AG04450 (cell line): Measurements from ENCODE around the gene COA3. TPM values are rescaled to one million over a fixed set of nuclear protein-coding genes. Genes with fewer than 3 reads are reported as not detected.
A peak's percentile ranks its signal among the peaks of the same experiment; 100 is the strongest.

ENCODE experiments used
- CTCF ChIA-PET: fragments of 300-600, 350-600 bp; formaldehyde crosslinking; extraction: SDS; loops from one replicate; lab custom pipeline; 2022; ENCODE audit warnings: antibody characterized with exemption, inconsistent platforms; lab: Charles Lee
- POLR2A ChIA-PET: fragments of 350-600 bp; formaldehyde crosslinking; extraction: SDS; loops from one replicate; lab custom pipeline; 2021; ENCODE audit warnings: antibody characterized with exemption, inconsistent platforms; lab: Yijun Ruan, JAX
- DNase-seq: peaks from one replicate; pipeline ENCODE4 v3.0.0-alpha.2; 2011; ENCODE audit warnings: low read depth, low spot score
- H3K27ac ChIP-seq: one replicate; pipeline ENCODE4 v1.5.1; 2012; ENCODE audit warnings: low read depth, low read length, control low read depth
- H3K27me3 ChIP-seq: one replicate; pipeline ENCODE4 v1.6.0; 2012; ENCODE audit warnings: low read length; ENCODE audit not compliant: control insufficient read depth, insufficient read depth
- H3K4me3 ChIP-seq: 2 replicates; pipeline ENCODE4 v1.5.1; 2011; ENCODE audit warnings: mild to moderate bottlenecking, low read depth, low read length, control low read depth
- H3K9me3 ChIP-seq: 2 replicates; pipeline ENCODE4 v1.5.1; 2012; ENCODE audit warnings: low read length; ENCODE audit not compliant: control insufficient read depth, insufficient read depth
- polyA plus RNA-seq: library from polyadenylated mRNA; depleted of rRNA; stranded (reverse); fragments of >200 nt; gene quantifications from 2 replicates; pipeline ENCODE4 v1.2.3, GENCODE V29; 2011
- TF ChIP-seq, protein P1 (sequence below): IDR thresholded peaks from 2 replicates; pipeline ENCODE4 v1.5.1; 2011; ENCODE audit warnings: low read depth, low read length, control low read depth, inconsistent platforms

COA3 gene
- polyA plus RNA-seq, 1 experiment, result 86.7 TPM

DNA sequence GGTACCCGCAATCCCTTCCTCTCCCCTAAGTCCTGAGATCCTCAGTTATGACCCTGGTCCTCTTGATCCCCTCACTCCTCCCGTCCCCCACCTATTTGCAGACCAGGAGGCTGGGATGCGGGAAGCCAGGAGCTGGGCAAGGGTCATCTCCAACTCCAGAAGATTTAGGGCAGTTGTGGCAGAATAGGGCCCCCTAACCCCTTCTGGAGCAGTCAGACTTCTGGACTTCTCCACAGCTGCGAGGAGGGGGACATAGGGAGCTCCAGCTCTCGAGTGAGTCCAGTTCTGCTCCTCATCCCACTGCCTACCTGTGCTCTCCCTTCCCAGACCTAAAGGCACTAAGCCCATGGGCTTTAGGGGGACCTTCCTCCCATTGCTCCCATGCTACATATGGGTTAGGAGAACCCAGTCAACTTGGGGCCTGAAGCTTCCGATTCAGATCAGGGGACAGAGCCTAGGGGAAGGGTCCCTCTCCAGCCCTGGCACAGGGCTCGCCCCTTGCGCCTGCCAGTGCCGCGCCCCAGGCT is 16.8 kb downstream of the COA3 start:
- Histone ChIP-seq H3K4me3 (peak overlapping the region; percentile 68), H3K9me3 (peaks cover 5% of the 10 kb centered on the region; the same call in 1 of the 2 replicates), H3K27ac (no peak overlapping the region), H3K27me3 (no peaks in the 10 kb centered on the region)
- ChIA-PET CTCF (interaction anchor here (1.3 to 1.4 kb wide), 2 partner anchors 18 to 204 kb away, joined by 3 to 5 read pairs; partner anchors contain the start of gene PSMC3IP), POLR2A (interaction anchor here (0.6 to 1.4 kb wide), 3 partner anchors 17 to 22 kb away, joined by 3 to 6 read pairs (median 3); partner anchors contain the start of gene COA3)
- TF ChIP-seq, protein P1, sequence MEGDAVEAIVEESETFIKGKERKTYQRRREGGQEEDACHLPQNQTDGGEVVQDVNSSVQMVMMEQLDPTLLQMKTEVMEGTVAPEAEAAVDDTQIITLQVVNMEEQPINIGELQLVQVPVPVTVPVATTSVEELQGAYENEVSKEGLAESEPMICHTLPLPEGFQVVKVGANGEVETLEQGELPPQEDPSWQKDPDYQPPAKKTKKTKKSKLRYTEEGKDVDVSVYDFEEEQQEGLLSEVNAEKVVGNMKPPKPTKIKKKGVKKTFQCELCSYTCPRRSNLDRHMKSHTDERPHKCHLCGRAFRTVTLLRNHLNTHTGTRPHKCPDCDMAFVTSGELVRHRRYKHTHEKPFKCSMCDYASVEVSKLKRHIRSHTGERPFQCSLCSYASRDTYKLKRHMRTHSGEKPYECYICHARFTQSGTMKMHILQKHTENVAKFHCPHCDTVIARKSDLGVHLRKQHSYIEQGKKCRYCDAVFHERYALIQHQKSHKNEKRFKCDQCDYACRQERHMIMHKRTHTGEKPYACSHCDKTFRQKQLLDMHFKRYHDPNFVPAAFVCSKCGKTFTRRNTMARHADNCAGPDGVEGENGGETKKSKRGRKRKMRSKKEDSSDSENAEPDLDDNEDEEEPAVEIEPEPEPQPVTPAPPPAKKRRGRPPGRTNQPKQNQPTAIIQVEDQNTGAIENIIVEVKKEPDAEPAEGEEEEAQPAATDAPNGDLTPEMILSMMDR, result no peak
- DNase-seq, result no peak

DNA sequence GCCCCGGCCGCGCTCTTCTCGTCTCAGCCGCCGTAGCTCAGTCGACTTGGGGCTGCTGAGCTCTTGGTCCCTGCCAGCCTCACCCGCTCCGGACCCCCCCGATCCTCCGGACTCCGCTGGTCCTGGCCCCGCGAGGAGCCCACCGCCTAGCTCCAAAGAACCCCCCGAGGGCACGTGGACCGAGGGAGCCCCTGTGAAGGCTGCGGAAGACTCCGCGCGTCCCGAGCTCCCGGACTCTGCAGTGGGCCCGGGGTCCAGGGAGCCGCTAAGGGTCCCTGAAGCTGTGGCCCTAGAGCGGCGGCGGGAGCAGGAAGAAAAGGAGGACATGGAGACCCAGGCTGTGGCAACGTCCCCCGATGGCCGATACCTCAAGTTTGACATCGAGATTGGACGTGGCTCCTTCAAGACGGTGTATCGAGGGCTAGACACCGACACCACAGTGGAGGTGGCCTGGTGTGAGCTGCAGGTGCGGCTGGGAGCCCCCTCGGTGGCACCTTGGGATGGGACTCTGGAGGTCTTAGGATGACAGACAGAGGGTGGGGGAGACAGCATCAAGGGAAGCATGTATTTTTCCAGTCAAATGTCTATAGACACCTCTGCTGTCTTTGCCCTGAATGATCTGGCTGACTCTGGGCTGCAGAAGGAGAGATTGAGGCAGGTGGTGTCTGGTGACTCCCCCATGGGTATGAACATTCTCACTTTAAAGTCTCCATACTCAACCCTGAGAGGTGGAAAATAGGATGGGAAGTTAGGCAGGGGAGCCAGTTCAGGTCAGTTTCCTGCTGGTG is 17.5 kb downstream of the COA3 start:
- ChIA-PET POLR2A (interaction anchor here (0.6 to 1.6 kb wide), 6 partner anchors 11 to 817 kb away, joined by 3 to 6 read pairs (median 4); partner anchors contain the start of genes BECN1 and COA3), CTCF (interaction anchor here (0.6 to 1.4 kb wide), 3 partner anchors 17 to 203 kb away, joined by 3 to 6 read pairs (median 4); no protein-coding TSS in a partner anchor)
- no peak overlapping the region for H3K27ac ChIP-seq
- DNase-seq, result no peak
- TF ChIP-seq, protein P1, result no peak
- peak overlapping the region; percentile 68 for H3K4me3 ChIP-seq
- no peaks in the 10 kb centered on the region for H3K27me3 ChIP-seq
- H3K9me3 ChIP-seq, result peaks cover 5% of the 10 kb centered on the region; the same call in 1 of the 2 replicates

GRCh38 chr17:42779936-42780850 is 18.3 kb downstream of the COA3 start, which contains the start of gene WNK4:
WNK4 (plus strand) TSS chr17:42780610; CDS start chr17:42780699, 89 bp downstream.
- peak within 1 kb of the TSS; percentile 47 for H3K27ac ChIP-seq
- peaks cover 3% of the 10 kb centered on the region; the same call in 1 of the 2 replicates for H3K9me3 ChIP-seq
- ChIA-PET POLR2A (interaction anchor here (1.2 to 1.6 kb wide), 4 partner anchors 10 to 44 kb away, joined by 3 to 6 read pairs (median 6); partner anchors contain the start of gene BECN1), CTCF (interaction anchor here (0.6 to 1.4 kb wide), 3 partner anchors 17 to 202 kb away, joined by 3 to 6 read pairs (median 4); no protein-coding TSS in a partner anchor)
- no peaks in the 10 kb centered on the region for H3K27me3 ChIP-seq
- TF ChIP-seq, protein P1, result no peak
- no peak for DNase-seq
- peak within 1 kb of the TSS; percentile 68 for H3K4me3 ChIP-seq

GRCh38 chr17:42779304-42779935 is 19.1 kb downstream of the COA3 start:
- H3K27me3 ChIP-seq, result no peaks in the 10 kb centered on the region
- CTCF ChIA-PET, result interaction anchor here (1.4 kb wide), 2 partner anchors 16 to 201 kb away, joined by 4 to 6 read pairs; no protein-coding TSS in a partner anchor
- H3K27ac ChIP-seq, result no peak overlapping the region
- TF ChIP-seq, protein P1, result no peak
- H3K9me3 ChIP-seq, result no peaks in the 10 kb centered on the region; the same call in 1 of the 2 replicates
- no peak for DNase-seq
- H3K4me3 ChIP-seq, result no peak overlapping the region
- POLR2A ChIA-PET, result no interaction called here
